Natural killer cell treated with Interleukin-12 subunit alpha and Interleukin-12 subunit beta and Interleukin-15 and Interleukin-18, amount 100 ng/mL, for 72 hours (primary cell): ENCODE measurements around the gene ZNF581. TPM values are rescaled to one million over a fixed set of nuclear protein-coding genes. Genes with fewer than 3 reads are reported as not detected.

Source experiments
- ATAC-seq, 2 donors: fragments of 150-1000 bp; cut with Tn5 transposase in 1 of 2; sonication (Bioruptor Pico), chemical (Tn5 transposase) in 1 of 2; 2 replicates each; pipeline ENCODE4 v1.10.0; 2021
- DNase-seq: peaks from one replicate; pipeline ENCODE4 v3.0.0; 2022; ENCODE audit warnings: low spot score
- H3K27ac Mint-ChIP-seq, 2 donors: 1 replicate in 1 of 2; 2 replicates in 1 of 2; pipeline ENCODE4 v1.8.0; 2022; ENCODE audit warnings: mixed read lengths in 2 of 2, mild to moderate bottlenecking in 1 of 2, moderate library complexity in 1 of 2
- H3K27me3 Mint-ChIP-seq, 2 donors: 1 replicate in 1 of 2; 2 replicates in 1 of 2; pipeline ENCODE4 v1.8.0; 2022; ENCODE audit warnings: mixed read lengths in 2 of 2
- H3K36me3 Mint-ChIP-seq: one replicate; pipeline ENCODE4 v1.8.0; 2022; ENCODE audit warnings: mixed read lengths
- H3K4me1 Mint-ChIP-seq, 2 donors: 1 replicate in 1 of 2; 2 replicates in 1 of 2; pipeline ENCODE4 v1.8.0; 2022; ENCODE audit warnings: low read depth in 2 of 2, mixed read lengths in 2 of 2, mild to moderate bottlenecking in 1 of 2
- H3K4me3 Mint-ChIP-seq: one replicate; pipeline ENCODE4 v1.8.0; 2022; ENCODE audit warnings: mixed read lengths
- H3K9me3 Mint-ChIP-seq: 2 replicates; pipeline ENCODE4 v1.8.0; 2022; ENCODE audit warnings: mixed read lengths
- total RNA-seq, 2 donors: library from RNA; stranded (reverse); gene quantifications; one replicate each; pipeline ENCODE4 v1.2.3, GENCODE V29; 2022

ZNF581 gene
- total RNA-seq, 2 donors from 2014 or later: 15.1 to 27.6 TPM

DNA sequence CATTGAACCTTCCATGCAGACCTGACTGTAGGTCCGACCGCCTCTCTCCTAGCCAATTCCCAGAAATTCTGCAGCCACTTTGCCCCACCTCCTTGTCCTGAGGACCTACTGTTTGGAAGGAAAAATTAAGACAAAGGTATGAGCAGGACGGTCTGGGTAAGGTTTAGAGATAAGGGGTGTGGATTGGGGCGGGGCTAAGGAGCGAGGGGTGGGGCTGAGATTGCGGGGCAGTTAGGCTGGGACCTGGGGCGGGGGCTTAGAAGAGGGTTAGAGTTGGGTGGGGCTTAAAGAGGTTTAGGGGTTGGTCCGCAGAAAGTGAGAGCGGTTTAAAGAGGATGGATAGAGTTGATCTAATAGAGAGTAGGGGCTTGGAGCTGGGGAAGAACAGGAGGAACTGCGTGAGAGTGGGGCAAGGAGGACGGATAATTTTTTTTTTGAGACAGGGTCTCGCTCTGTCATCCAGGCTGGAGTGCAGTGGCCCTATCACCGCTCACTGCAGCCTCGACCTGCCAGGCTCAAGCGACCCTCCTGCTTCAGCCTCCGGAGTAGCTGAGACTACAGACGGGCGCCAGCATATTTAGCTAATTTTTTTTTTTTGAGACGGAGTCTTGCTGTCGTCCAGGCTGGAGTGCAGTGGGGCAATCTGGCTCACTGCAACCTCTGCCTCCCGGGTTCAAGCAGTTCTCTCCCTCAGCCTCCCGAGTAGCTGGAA is 39.7 kb upstream of the ZNF581 start:
- no peak for ATAC-seq
- H3K4me1 Mint-ChIP-seq: peaks cover 52 to 54% of the 10 kb centered on the region in 2 donors

GRCh38 chr19:55605207-55605636 is 38.2 kb upstream of the ZNF581 start:
- no peaks in the 10 kb centered on the region for H3K36me3 Mint-ChIP-seq
- H3K27me3 Mint-ChIP-seq: no peaks in the 10 kb centered on the region
- peak overlapping the region; percentile 88 to 95 for H3K27ac Mint-ChIP-seq
- peak; percentile 88 to 91 for ATAC-seq
- H3K9me3 Mint-ChIP-seq: no peaks in the 10 kb centered on the region
- peak overlapping the region; percentile 99 for H3K4me3 Mint-ChIP-seq
- H3K4me1 Mint-ChIP-seq: peaks cover 57 to 60% of the 10 kb centered on the region in 2 donors
- peak; percentile 99 for DNase-seq

More for the DNA sequence above, 39.7 kb upstream of the ZNF581 start:
- Mint-ChIP-seq H3K27me3 (no peaks in the 10 kb centered on the region), H3K36me3 (no peaks in the 10 kb centered on the region), H3K4me3 (peak overlapping the region; percentile 62), H3K27ac (peak overlapping the region; percentile 88 to 95), H3K9me3 (peaks cover 2% of the 10 kb centered on the region)
- no peak for DNase-seq

DNA sequence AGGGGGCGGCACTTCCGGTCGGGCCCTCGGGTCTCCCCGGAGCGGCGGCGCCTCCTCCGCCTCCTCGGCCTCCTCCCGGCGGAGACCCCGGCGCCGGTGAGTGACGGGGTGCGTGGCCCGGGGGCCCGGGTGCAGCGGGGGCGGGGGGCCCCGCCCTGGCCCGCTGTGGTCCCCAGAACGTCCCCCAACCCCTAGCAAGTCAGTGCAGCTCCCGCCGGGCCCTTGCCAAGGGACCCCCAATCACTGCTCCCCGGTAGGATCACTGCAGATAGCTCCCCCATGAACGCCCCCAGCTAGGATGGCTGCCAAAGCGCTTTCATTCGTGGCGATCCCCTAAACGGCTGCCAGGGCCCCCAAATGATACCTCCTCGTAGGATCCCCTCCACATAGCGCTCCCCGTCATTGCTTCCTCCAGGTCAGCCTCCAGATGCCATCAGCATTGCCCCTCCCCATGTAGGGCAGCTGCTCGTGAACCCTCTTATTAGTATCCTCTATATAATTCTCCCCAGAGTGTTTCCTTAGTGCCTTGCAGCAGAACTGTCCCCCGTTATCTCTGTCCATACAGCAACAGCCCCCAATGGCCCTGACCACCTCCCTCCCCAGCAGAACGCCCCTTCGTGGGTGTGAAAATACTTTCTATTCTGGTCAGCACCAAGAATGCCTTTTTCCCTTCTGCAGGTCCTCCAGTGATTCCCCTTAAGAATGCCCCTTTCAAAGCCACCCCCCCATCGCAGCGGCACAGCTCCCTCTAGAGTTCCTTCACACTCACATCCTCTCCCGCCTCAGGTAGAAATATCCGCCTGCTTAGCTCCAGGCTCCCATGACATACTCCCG is 37.6 kb upstream of the ZNF581 start, which contains the start of gene ZNF865:
Gene ZNF865 (plus strand): TSS at position 11 of the 834 bp plus-strand sequence. CDS start 7,972 bp downstream, outside the sequence.
- DNase-seq (peak; percentile 82), ATAC-seq (peak; percentile 39 to 70)
- Mint-ChIP-seq H3K27ac (peak within 1 kb of the TSS; percentile 88 to 95), H3K9me3 (no peaks in the 10 kb centered on the region), H3K27me3 (no peaks in the 10 kb centered on the region), H3K4me1 (peaks cover 55 to 64% of the 10 kb centered on the region in 2 donors), H3K36me3 (no peaks in the 10 kb centered on the region), H3K4me3 (peak within 1 kb of the TSS; percentile 99)

DNA sequence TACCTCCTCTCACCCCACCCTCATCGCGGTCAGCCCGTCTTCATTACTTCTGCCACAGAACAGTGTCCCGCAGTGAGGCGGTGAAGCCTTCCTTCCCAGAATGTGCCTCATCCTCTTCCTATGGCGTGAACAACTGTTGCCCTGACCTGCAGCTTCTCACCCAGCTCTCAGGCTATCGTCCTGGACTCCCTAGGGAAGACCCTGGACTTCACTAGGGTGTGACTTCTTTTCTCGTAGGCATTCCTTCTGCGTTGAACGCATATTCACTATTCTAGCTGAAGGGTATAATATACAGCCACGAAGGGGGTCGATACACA is 37.0 kb upstream of the ZNF581 start:
- ATAC-seq: no peak

GRCh38 chr19:55606817-55607216 is 36.6 kb upstream of the ZNF581 start:
- H3K4me1 Mint-ChIP-seq: peaks cover 49 to 64% of the 10 kb centered on the region in 2 donors
- no peaks in the 10 kb centered on the region for H3K27me3 Mint-ChIP-seq
- H3K9me3 Mint-ChIP-seq: no peaks in the 10 kb centered on the region
- DNase-seq: no peak
- no peak for ATAC-seq
- peak overlapping the region; percentile 94 for H3K4me3 Mint-ChIP-seq
- peak overlapping the region; percentile 88 to 95 for H3K27ac Mint-ChIP-seq
- H3K36me3 Mint-ChIP-seq: no peaks in the 10 kb centered on the region

More for the DNA sequence above, 37.0 kb upstream of the ZNF581 start:
- Mint-ChIP-seq H3K9me3 (no peaks in the 10 kb centered on the region), H3K4me1 (peaks cover 50 to 64% of the 10 kb centered on the region in 2 donors), H3K36me3 (no peaks in the 10 kb centered on the region), H3K27me3 (no peaks in the 10 kb centered on the region), H3K27ac (peak overlapping the region; percentile 88 to 95), H3K4me3 (peak overlapping the region; percentile 94)
- no peak for DNase-seq

DNA sequence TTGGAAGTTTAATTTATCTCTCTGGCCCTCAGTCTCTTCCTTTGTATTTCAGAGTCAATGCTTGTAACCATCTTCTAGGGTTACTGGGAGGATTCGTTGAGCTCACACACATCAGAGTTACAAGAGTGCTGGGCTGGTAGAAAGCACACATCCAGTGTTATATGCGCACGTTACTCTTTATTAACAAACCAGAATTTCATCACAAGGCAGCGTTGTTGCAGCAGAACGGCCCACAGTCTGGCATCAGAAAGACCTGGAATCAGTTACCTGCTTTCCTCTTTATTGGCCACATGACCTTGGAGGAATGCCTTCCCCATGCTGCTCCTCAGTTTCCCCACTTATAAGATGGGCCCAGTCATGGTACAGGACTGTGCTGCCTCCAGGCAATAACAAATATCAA is 34.1 kb upstream of the ZNF581 start:
- H3K27me3 Mint-ChIP-seq: no peaks in the 10 kb centered on the region
- H3K4me1 Mint-ChIP-seq: peaks cover 51 to 63% of the 10 kb centered on the region in 2 donors
- no peak for ATAC-seq
- no peaks in the 10 kb centered on the region for H3K9me3 Mint-ChIP-seq
- no peak overlapping the region for H3K4me3 Mint-ChIP-seq
- no peak for DNase-seq
- H3K27ac Mint-ChIP-seq: peak overlapping the region in 1 of 2 donors; percentile 66
- H3K36me3 Mint-ChIP-seq: no peaks in the 10 kb centered on the region

- DNase-seq: no peak
- H3K27ac Mint-ChIP-seq: peak overlapping the region in 1 of 2 donors; percentile 66
- no peaks in the 10 kb centered on the region for H3K36me3 Mint-ChIP-seq
- H3K9me3 Mint-ChIP-seq: no peaks in the 10 kb centered on the region
- no peak overlapping the region for H3K4me3 Mint-ChIP-seq
- no peak for ATAC-seq
- no peaks in the 10 kb centered on the region for H3K27me3 Mint-ChIP-seq
- H3K4me1 Mint-ChIP-seq: peaks cover 37 to 51% of the 10 kb centered on the region in 2 donors
Observed at GRCh38 chr19:55611300-55611982, 32.0 kb upstream of the ZNF581 start.

DNA sequence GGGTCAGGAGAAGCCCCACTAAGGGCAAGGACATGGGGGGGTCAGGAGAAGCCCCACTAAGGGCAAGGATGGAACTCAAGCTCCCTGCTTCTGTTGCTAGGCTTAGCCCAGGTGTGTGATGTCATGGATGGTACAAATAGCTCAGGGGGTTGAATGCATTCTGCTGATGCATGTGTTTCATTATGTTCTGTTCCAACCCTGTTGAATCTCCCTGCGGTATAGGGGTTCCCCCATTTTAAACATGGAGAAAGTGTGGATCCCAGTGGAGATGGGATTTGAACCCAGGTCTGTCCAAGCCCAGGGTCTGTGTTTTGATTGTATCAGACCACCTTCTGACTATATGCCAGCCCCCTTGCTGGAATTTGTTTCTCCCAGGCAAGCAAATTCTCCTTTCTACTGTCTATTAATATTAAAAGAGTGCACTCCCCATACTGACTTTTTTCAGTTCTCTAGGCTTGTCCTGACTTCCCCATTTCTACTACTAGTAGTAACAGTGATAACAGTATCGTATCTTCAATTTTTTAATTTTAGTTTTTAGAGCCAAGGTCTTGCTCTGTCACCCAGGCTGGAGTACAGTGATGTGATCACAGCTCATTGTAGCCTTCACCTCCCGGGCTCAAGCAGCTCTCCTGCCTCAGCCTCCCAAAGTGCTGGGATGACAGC is 31.3 kb upstream of the ZNF581 start:
- ATAC-seq: no peak
- Mint-ChIP-seq H3K27ac (no peak overlapping the region), H3K4me3 (no peak overlapping the region), H3K27me3 (no peaks in the 10 kb centered on the region), H3K36me3 (no peaks in the 10 kb centered on the region), H3K4me1 (peaks cover 30 to 44% of the 10 kb centered on the region in 2 donors), H3K9me3 (no peaks in the 10 kb centered on the region)
- DNase-seq: no peak

- Mint-ChIP-seq H3K9me3 (no peaks in the 10 kb centered on the region), H3K4me3 (no peak overlapping the region), H3K27ac (no peak overlapping the region), H3K36me3 (peaks cover 4% of the 10 kb centered on the region), H3K4me1 (peaks cover 20 to 37% of the 10 kb centered on the region in 2 donors), H3K27me3 (no peaks in the 10 kb centered on the region)
- ATAC-seq (no peak), DNase-seq (no peak)
Observed at GRCh38 chr19:55613396-55613795, 30.1 kb upstream of the ZNF581 start.

GRCh38 chr19:55613930-55614710 is 29.3 kb upstream of the ZNF581 start:
- Mint-ChIP-seq H3K27ac (no peak overlapping the region), H3K4me3 (no peak overlapping the region), H3K4me1 (peaks cover 16 to 33% of the 10 kb centered on the region in 2 donors), H3K9me3 (no peaks in the 10 kb centered on the region), H3K27me3 (no peaks in the 10 kb centered on the region), H3K36me3 (peaks cover 4% of the 10 kb centered on the region)
- DNase-seq (no peak), ATAC-seq (no peak)

- Mint-ChIP-seq H3K4me3 (no peak overlapping the region), H3K27me3 (no peaks in the 10 kb centered on the region), H3K4me1 (peaks cover 13 to 25% of the 10 kb centered on the region in 2 donors), H3K9me3 (no peaks in the 10 kb centered on the region), H3K36me3 (peaks cover 4% of the 10 kb centered on the region), H3K27ac (no peak overlapping the region)
- no peak for DNase-seq
- no peak for ATAC-seq
Observed at GRCh38 chr19:55614711-55615542, 28.5 kb upstream of the ZNF581 start.
